Esophagus muscularis mucosa (tissue), 4 donors: ENCODE measurements around the gene S1PR1.

ENCODE experiments used
- CTCF ChIP-seq, 3 experiments: fragments of 200-600 bp in 2 of 3; fragments of 450-650 bp in 1 of 3; sonication (generic) in 2 of 3; IDR thresholded peaks; one replicate each; pipeline ENCODE4 v1.5.1; 2017 to 2019; ENCODE audit warnings: antibody characterized with exemption in 3 of 3, mild to moderate bottlenecking in 2 of 3, moderate library complexity in 1 of 3
- EP300 ChIP-seq: sonication (generic); formaldehyde crosslinking; IDR thresholded peaks from one replicate; pipeline ENCODE4 v1.6.1; 2017; ENCODE audit warnings: antibody characterized with exemption
- POLR2A ChIP-seq: fragments of 450-650 bp; IDR thresholded peaks from one replicate; pipeline ENCODE4 v1.6.1; 2017; ENCODE audit warnings: antibody characterized with exemption, moderate library complexity, mild to moderate bottlenecking, low read depth
- POLR2AphosphoS5 ChIP-seq, 2 donors: sonication (generic); formaldehyde crosslinking; IDR thresholded peaks; one replicate each; pipeline ENCODE4 v1.6.1; 2017; ENCODE audit warnings: antibody characterized with exemption in 2 of 2

- TF ChIP-seq CTCF (IDR thresholded peaks at IDR 0.05) (no peak), POLR2AphosphoS5 (IDR thresholded peaks at IDR 0.05) (no peak), POLR2A (no peak), EP300 (no peak)
Observed at GRCh38 chr1:101235216-101235695, 1.6 kb upstream of the S1PR1 start.
